Measurements from ENCODE around the gene S100A7A.
"Not testable (repeated sequence)": the region's sequence is repeated elsewhere in the genome, so short reads cannot be mapped to it uniquely, and the experiment has no call there.

The S100A7A gene

GRCh38 chr1:153403421-153404085 is 12.8 kb upstream of the S100A7A start:
- no peak overlapping the region for H3K9ac ChIP-seq (ENCODE audit: low read depth in 1 of 2, low read length in 2 of 2)
- H3K9me3 ChIP-seq (ENCODE audit: control insufficient read depth in 1 of 2, low read length in 2 of 2) = no peaks in the 10 kb centered on the region
- no peak overlapping the region for H3K4me3 ChIP-seq (ENCODE audit: low read depth in 1 of 2, low read length in 2 of 2)
- H3K36me3 ChIP-seq (ENCODE audit: control insufficient read depth in 1 of 2, insufficient read depth in 2 of 2, low read length in 2 of 2) = no peaks in the 10 kb centered on the region
- H3K27me3 ChIP-seq (ENCODE audit: control insufficient read depth in 1 of 2, insufficient read depth in 2 of 2, low read length in 2 of 2) = peaks cover 0 to 3% of the 10 kb centered on the region in 2 donors
- H3K4me1 ChIP-seq (ENCODE audit: control insufficient read depth in 1 of 2, insufficient read depth in 2 of 2, low read length in 2 of 2) = no peaks in the 10 kb centered on the region
- no peak overlapping the region for H3K27ac ChIP-seq (ENCODE audit: low read depth, low read length)

GRCh38 chr1:153404086-153404635 is 12.2 kb upstream of the S100A7A start:
- Histone ChIP-seq H3K27me3 (ENCODE audit: control insufficient read depth in 1 of 2, insufficient read depth in 2 of 2, low read length in 2 of 2) (peaks cover 0 to 3% of the 10 kb centered on the region in 2 donors), H3K4me3 (ENCODE audit: low read depth in 1 of 2, low read length in 2 of 2) (no peak overlapping the region), H3K4me1 (ENCODE audit: control insufficient read depth in 1 of 2, insufficient read depth in 2 of 2, low read length in 2 of 2) (no peaks in the 10 kb centered on the region), H3K9me3 (ENCODE audit: control insufficient read depth in 1 of 2, low read length in 2 of 2) (no peaks in the 10 kb centered on the region), H3K36me3 (ENCODE audit: control insufficient read depth in 1 of 2, insufficient read depth in 2 of 2, low read length in 2 of 2) (no peaks in the 10 kb centered on the region), H3K27ac (ENCODE audit: low read depth, low read length) (no peak overlapping the region), H3K9ac (ENCODE audit: low read depth in 1 of 2, low read length in 2 of 2) (no peak overlapping the region)

- Histone ChIP-seq H3K27ac (ENCODE audit: low read depth, low read length) (no peak overlapping the region), H3K9ac (ENCODE audit: low read depth in 1 of 2, low read length in 2 of 2) (no peak overlapping the region), H3K36me3 (ENCODE audit: control insufficient read depth in 1 of 2, insufficient read depth in 2 of 2, low read length in 2 of 2) (no peaks in the 10 kb centered on the region)
These were observed 11.6 kb upstream of the S100A7A start for GRCh38 chr1:153404768-153405167.

GRCh38 chr1:153405825-153406599 is 10.3 kb upstream of the S100A7A start:
- H3K4me3 ChIP-seq (ENCODE audit: low read depth in 1 of 2, low read length in 2 of 2); H3K36me3 ChIP-seq (ENCODE audit: control insufficient read depth in 1 of 2, insufficient read depth in 2 of 2, low read length in 2 of 2); H3K9ac ChIP-seq (ENCODE audit: low read depth in 1 of 2, low read length in 2 of 2); H3K9me3 ChIP-seq (ENCODE audit: control insufficient read depth in 1 of 2, low read length in 2 of 2); H3K27ac ChIP-seq (ENCODE audit: low read depth, low read length); H3K27me3 ChIP-seq (ENCODE audit: control insufficient read depth in 1 of 2, insufficient read depth in 2 of 2, low read length in 2 of 2); H3K4me1 ChIP-seq (ENCODE audit: control insufficient read depth in 1 of 2, insufficient read depth in 2 of 2, low read length in 2 of 2): not testable (repeated sequence)

More at GRCh38 chr1:153404768-153405167, 11.6 kb upstream of the S100A7A start:
- no peak overlapping the region for H3K4me3 ChIP-seq (ENCODE audit: low read depth in 1 of 2, low read length in 2 of 2)
- H3K27me3 ChIP-seq (ENCODE audit: control insufficient read depth in 1 of 2, insufficient read depth in 2 of 2, low read length in 2 of 2) = peaks cover 0 to 3% of the 10 kb centered on the region in 2 donors
- H3K9me3 ChIP-seq (ENCODE audit: control insufficient read depth in 1 of 2, low read length in 2 of 2) = no peaks in the 10 kb centered on the region
- H3K4me1 ChIP-seq (ENCODE audit: control insufficient read depth in 1 of 2, insufficient read depth in 2 of 2, low read length in 2 of 2) = no peaks in the 10 kb centered on the region

- not testable (repeated sequence) for H3K4me1 ChIP-seq (ENCODE audit: control insufficient read depth in 1 of 2, insufficient read depth in 2 of 2, low read length in 2 of 2); H3K36me3 ChIP-seq (ENCODE audit: control insufficient read depth in 1 of 2, insufficient read depth in 2 of 2, low read length in 2 of 2)
These were observed 9.0 kb upstream of the S100A7A start for GRCh38 chr1:153407274-153407673.

GRCh38 chr1:153413961-153414360 is 2.4 kb upstream of the S100A7A start:
- not testable (repeated sequence) for H3K4me1 ChIP-seq (ENCODE audit: control insufficient read depth in 1 of 2, insufficient read depth in 2 of 2, low read length in 2 of 2); H3K9me3 ChIP-seq (ENCODE audit: control insufficient read depth in 1 of 2, low read length in 2 of 2); H3K27me3 ChIP-seq (ENCODE audit: control insufficient read depth in 1 of 2, insufficient read depth in 2 of 2, low read length in 2 of 2); H3K27ac ChIP-seq (ENCODE audit: low read depth, low read length); H3K4me3 ChIP-seq (ENCODE audit: low read depth in 1 of 2, low read length in 2 of 2); H3K9ac ChIP-seq (ENCODE audit: low read depth in 1 of 2, low read length in 2 of 2); H3K36me3 ChIP-seq (ENCODE audit: control insufficient read depth in 1 of 2, insufficient read depth in 2 of 2, low read length in 2 of 2)

More at GRCh38 chr1:153407274-153407673, 9.0 kb upstream of the S100A7A start:
- not testable (repeated sequence) for H3K4me3 ChIP-seq (ENCODE audit: low read depth in 1 of 2, low read length in 2 of 2); H3K9ac ChIP-seq (ENCODE audit: low read depth in 1 of 2, low read length in 2 of 2); H3K27me3 ChIP-seq (ENCODE audit: control insufficient read depth in 1 of 2, insufficient read depth in 2 of 2, low read length in 2 of 2); H3K9me3 ChIP-seq (ENCODE audit: control insufficient read depth in 1 of 2, low read length in 2 of 2); H3K27ac ChIP-seq (ENCODE audit: low read depth, low read length)

GRCh38 chr1:153417136-153417888 is 992 bp downstream of the S100A7A start:
- Histone ChIP-seq H3K36me3 (ENCODE audit: control insufficient read depth in 1 of 2, insufficient read depth in 2 of 2, low read length in 2 of 2) (no peaks in the 10 kb centered on the region), H3K9me3 (ENCODE audit: control insufficient read depth in 1 of 2, low read length in 2 of 2) (no peaks in the 10 kb centered on the region), H3K9ac (ENCODE audit: low read depth in 1 of 2, low read length in 2 of 2) (no peak overlapping the region), H3K4me3 (ENCODE audit: low read depth in 1 of 2, low read length in 2 of 2) (no peak overlapping the region), H3K27me3 (ENCODE audit: control insufficient read depth in 1 of 2, insufficient read depth in 2 of 2, low read length in 2 of 2) (no peaks in the 10 kb centered on the region), H3K27ac (ENCODE audit: low read depth, low read length) (no peak overlapping the region), H3K4me1 (ENCODE audit: control insufficient read depth in 1 of 2, insufficient read depth in 2 of 2, low read length in 2 of 2) (no peaks in the 10 kb centered on the region)

GRCh38 chr1:153418758-153419435 is 2.6 kb downstream of the S100A7A start:
- not testable (repeated sequence) for H3K27me3 ChIP-seq (ENCODE audit: control insufficient read depth in 1 of 2, insufficient read depth in 2 of 2, low read length in 2 of 2); H3K36me3 ChIP-seq (ENCODE audit: control insufficient read depth in 1 of 2, insufficient read depth in 2 of 2, low read length in 2 of 2); H3K9ac ChIP-seq (ENCODE audit: low read depth in 1 of 2, low read length in 2 of 2); H3K4me3 ChIP-seq (ENCODE audit: low read depth in 1 of 2, low read length in 2 of 2); H3K9me3 ChIP-seq (ENCODE audit: control insufficient read depth in 1 of 2, low read length in 2 of 2); H3K4me1 ChIP-seq (ENCODE audit: control insufficient read depth in 1 of 2, insufficient read depth in 2 of 2, low read length in 2 of 2); H3K27ac ChIP-seq (ENCODE audit: low read depth, low read length)

GRCh38 chr1:153419436-153419793 is 3.1 kb downstream of the S100A7A start:
- not testable (repeated sequence) for H3K9me3 ChIP-seq (ENCODE audit: control insufficient read depth in 1 of 2, low read length in 2 of 2); H3K36me3 ChIP-seq (ENCODE audit: control insufficient read depth in 1 of 2, insufficient read depth in 2 of 2, low read length in 2 of 2); H3K27me3 ChIP-seq (ENCODE audit: control insufficient read depth in 1 of 2, insufficient read depth in 2 of 2, low read length in 2 of 2); H3K4me1 ChIP-seq (ENCODE audit: control insufficient read depth in 1 of 2, insufficient read depth in 2 of 2, low read length in 2 of 2); H3K27ac ChIP-seq (ENCODE audit: low read depth, low read length); H3K4me3 ChIP-seq (ENCODE audit: low read depth in 1 of 2, low read length in 2 of 2); H3K9ac ChIP-seq (ENCODE audit: low read depth in 1 of 2, low read length in 2 of 2)
